ENCODE results near the gene S100A6. TPM values are rescaled to one million over a fixed set of nuclear protein-coding genes. Genes with fewer than 3 reads are reported as not detected.

The S100A6 gene
- total RNA-seq, 1 experiment from 2014 or later = 1,521 TPM

DNA sequence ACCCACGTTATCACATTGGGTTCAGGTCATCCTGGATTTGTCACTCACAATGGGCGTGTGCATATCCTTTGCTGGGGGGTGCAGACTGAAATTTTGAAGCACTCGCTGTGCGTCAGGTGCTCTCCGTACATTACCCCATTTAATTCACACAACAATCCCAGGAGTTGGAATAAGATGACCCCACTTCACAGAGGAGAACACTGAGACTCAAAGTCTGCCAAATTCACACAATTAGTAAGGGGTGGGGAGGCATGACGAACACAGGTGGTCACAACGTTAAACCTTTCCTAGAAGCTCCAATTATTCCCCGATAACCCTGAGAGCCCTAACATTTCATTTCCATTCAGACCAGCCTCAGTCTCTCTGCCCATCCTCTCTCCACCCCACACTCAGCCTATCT, 33.7 kb upstream of the S100A6 start:
- Mint-ChIP-seq H3K36me3 (ENCODE audit: insufficient read depth, unreplicated experiment) (peaks cover 46% of the 10 kb centered on the region), H3K9me3 (ENCODE audit: low read depth, unreplicated experiment) (no peaks in the 10 kb centered on the region), H3K27ac (ENCODE audit: unreplicated experiment) (peak overlapping the region; percentile 96), H3K27me3 (ENCODE audit: unreplicated experiment) (no peaks in the 10 kb centered on the region), H3K4me3 (ENCODE audit: low read depth, unreplicated experiment) (no peak overlapping the region), H3K4me1 (ENCODE audit: low read depth, unreplicated experiment) (peaks cover 80% of the 10 kb centered on the region)
- TF ChIP-seq CTCF (IDR thresholded peaks at IDR 0.05; ENCODE audit: unreplicated experiment) = no peak
- no peak for DNase-seq
- intact Hi-C loops (cut with micrococcal nuclease; ENCODE audit: unreplicated experiment) = loop anchor here (5.0 kb wide), 1 partner anchor 217 kb away; no protein-coding TSS in a partner anchor
- BruUV-seq (replicated peaks) = no TSS peak
- CTCF ChIA-PET = interaction anchor here (0.6 to 2.4 kb wide), 3 partner anchors 14 to 65 kb away, joined by 3 to 117 read pairs (median 4); partner anchors contain the start of genes CHTOP and S100A6

GRCh38 chr1:153568367-153569099, 32.7 kb upstream of the S100A6 start:
- peak; percentile 97 for TF ChIP-seq CTCF (IDR thresholded peaks at IDR 0.05; ENCODE audit: unreplicated experiment)
- peaks cover 79% of the 10 kb centered on the region for H3K4me1 Mint-ChIP-seq (ENCODE audit: low read depth, unreplicated experiment)
- H3K27ac Mint-ChIP-seq (ENCODE audit: unreplicated experiment) = peak overlapping the region; percentile 96
- CTCF ChIA-PET = interaction anchor here (1.0 to 2.4 kb wide), 15 partner anchors 16 to 102 kb away, joined by 3 to 117 read pairs (median 5); partner anchors contain the start of genes CHTOP, ILF2, S100A16 and S100A5
- H3K36me3 Mint-ChIP-seq (ENCODE audit: insufficient read depth, unreplicated experiment) = peaks cover 46% of the 10 kb centered on the region
- DNase-seq = peak; percentile 97
- H3K4me3 Mint-ChIP-seq (ENCODE audit: low read depth, unreplicated experiment) = peak overlapping the region; percentile 51
- intact Hi-C loops (cut with micrococcal nuclease; ENCODE audit: unreplicated experiment) = loop anchor here (1.0 to 5.0 kb wide), 3 partner anchors 35 to 216 kb away; no protein-coding TSS in a partner anchor
- BruUV-seq (replicated peaks) = no TSS peak
- H3K27me3 Mint-ChIP-seq (ENCODE audit: unreplicated experiment) = no peaks in the 10 kb centered on the region
- no peaks in the 10 kb centered on the region for H3K9me3 Mint-ChIP-seq (ENCODE audit: low read depth, unreplicated experiment)

- Mint-ChIP-seq H3K4me3 (ENCODE audit: low read depth, unreplicated experiment) (peak overlapping the region; percentile 51), H3K9me3 (ENCODE audit: low read depth, unreplicated experiment) (no peaks in the 10 kb centered on the region), H3K27ac (ENCODE audit: unreplicated experiment) (peak overlapping the region; percentile 96), H3K36me3 (ENCODE audit: insufficient read depth, unreplicated experiment) (peaks cover 46% of the 10 kb centered on the region), H3K27me3 (ENCODE audit: unreplicated experiment) (no peaks in the 10 kb centered on the region), H3K4me1 (ENCODE audit: low read depth, unreplicated experiment) (peaks cover 71% of the 10 kb centered on the region)
- CTCF ChIA-PET = interaction anchor here (0.6 to 2.4 kb wide), 17 partner anchors 16 to 103 kb away, joined by 3 to 117 read pairs (median 4); partner anchors contain the start of genes CHTOP, ILF2, S100A13 and S100A16
- intact Hi-C loops (cut with micrococcal nuclease; ENCODE audit: unreplicated experiment) = loop anchor here (1.0 to 5.0 kb wide), 3 partner anchors 34 to 215 kb away; no protein-coding TSS in a partner anchor
- no peak for TF ChIP-seq CTCF (IDR thresholded peaks at IDR 0.05; ENCODE audit: unreplicated experiment)
- peak; percentile 88 for DNase-seq
- TSS peak; percentile 87 for BruUV-seq (replicated peaks)
Observed at GRCh38 chr1:153567621-153568366, 32.0 kb upstream of the S100A6 start.

Measured in Calu3 (cell line).